HCT116 (cell line): ENCODE results near the gene CARNS1. TPM values are rescaled to one million over a fixed set of nuclear protein-coding genes. Genes with fewer than 3 reads are reported as not detected.

Source experiments
- ATAC-seq: fragments of 200-7000 bp; cut with Tn5 transposase; 2 replicates; pipeline ENCODE4 v1.9.1; 2020; ENCODE audit warnings: mild to moderate bottlenecking, moderate library complexity
- BruUV-seq: library from RNA; stranded (reverse); fragments of 400-500 nt; replicated peaks from 2 replicates; lab custom pipeline; 2021; lab: Mats Ljungman, UMichigan
- CTCF ChIA-PET: fragments of 300-600 bp; sonication (Branson Sonifier 250); formaldehyde crosslinking; loops from one replicate; lab custom pipeline; 2021; ENCODE audit warnings: antibody characterized with exemption; lab: Charles Lee
- POLR2A ChIA-PET: fragments of 300-600, 350-600 bp; sonication (Branson Sonifier 250); formaldehyde crosslinking; loops from one replicate; lab custom pipeline; 2021; ENCODE audit warnings: antibody characterized with exemption; lab: Charles Lee
- RAD21 ChIA-PET, 2 experiments: fragments of 300-600 bp; sonication (Branson Sonifier 250); formaldehyde crosslinking; loops; one replicate each; lab custom pipeline; 2023; ENCODE audit warnings: low total read pairs in 2 of 2; ENCODE audit not compliant: uncharacterized antibody in 2 of 2, unreplicated experiment in 2 of 2, low non-redundant PET in 1 of 2; lab: Charles Lee
- DNase-seq: peaks from one replicate; pipeline ENCODE4 v3.0.0-alpha.2; 2010; ENCODE audit warnings: low read depth, low spot score
- H2AFZ ChIP-seq: fragments of 200-600 bp; shearing (Covaris generic), sonication (generic); 2 replicates; pipeline ENCODE4 v1.6.1; 2017; ENCODE audit warnings: low read depth, mixed run types, mixed read lengths, antibody characterized with exemption, low read length; ENCODE audit not compliant: poor library complexity, severe bottlenecking
- H3K27ac ChIP-seq: 2 replicates; pipeline ENCODE4 v1.5.1; 2012; ENCODE audit warnings: low read depth, low read length
- H3K27me3 ChIP-seq: fragments of 200-600 bp; sonication (generic); 2 replicates; pipeline ENCODE4 v1.6.1; 2016; ENCODE audit warnings: mixed run types, low read length, mixed read lengths; ENCODE audit not compliant: insufficient read depth
- H3K36me3 ChIP-seq, 2 experiments: fragments of 200-500 bp in 1 of 2; fragments of 200-600 bp in 1 of 2; sonication (Bioruptor generic) in 1 of 2; sonication (generic) in 1 of 2; 2 replicates each; pipeline versions ENCODE4 v1.5.1 to v1.6.1; 2014 to 2016; ENCODE audit warnings: low read length in 2 of 2, inconsistent platforms in 1 of 2, mixed read lengths in 1 of 2, mixed run types in 1 of 2; ENCODE audit not compliant: insufficient read depth in 2 of 2, control insufficient read depth in 1 of 2
- H3K4me1 ChIP-seq, 2 experiments: fragments of 200-600 bp in 1 of 2; sonication (generic) in 1 of 2; 2 replicates each; pipeline versions ENCODE4 v1.5.1 to v1.6.1; 2012 to 2017; ENCODE audit warnings: low read length in 2 of 2, inconsistent platforms in 1 of 2, mild to moderate bottlenecking in 1 of 2, mixed read lengths in 1 of 2, mixed run types in 1 of 2, moderate library complexity in 1 of 2; ENCODE audit not compliant: insufficient read depth in 2 of 2, control insufficient read depth in 1 of 2
- H3K4me2 ChIP-seq: fragments of 200-600 bp; sonication (generic); 2 replicates; pipeline ENCODE4 v1.6.1; 2017; ENCODE audit warnings: mixed run types, low read length, mixed read lengths
- H3K4me3 ChIP-seq, 2 experiments: fragments of 200-600 bp in 1 of 2; sonication (generic) in 1 of 2; replicated peaks in 1 of 2; 2 replicates each; pipeline ENCODE4 v1.5.1; 2011 to 2016; ENCODE audit warnings: low read length in 2 of 2, control low read depth in 1 of 2, low read depth in 1 of 2, mild to moderate bottlenecking in 1 of 2, mixed read lengths in 1 of 2, mixed run types in 1 of 2
- H3K79me2 ChIP-seq: fragments of 200-600 bp; sonication (generic); 2 replicates; pipeline ENCODE4 v1.6.1; 2017; ENCODE audit warnings: mild to moderate bottlenecking, mixed run types, low read length, moderate library complexity, mixed read lengths; ENCODE audit not compliant: insufficient read depth
- H3K9ac ChIP-seq: fragments of 200-600 bp; sonication (generic); 2 replicates; pipeline ENCODE4 v1.6.1; 2016; ENCODE audit warnings: low read length, mixed read lengths
- H3K9me2 ChIP-seq: fragments of 200-600 bp; sonication (generic), shearing (Covaris generic); 2 replicates; pipeline ENCODE4 v1.6.1; 2017; ENCODE audit warnings: mixed run types, mild to moderate bottlenecking, moderate library complexity; ENCODE audit not compliant: insufficient read depth
- H3K9me3 ChIP-seq, 2 experiments: fragments of 200-500 bp in 1 of 2; fragments of 200-600 bp in 1 of 2; sonication (Bioruptor generic) in 1 of 2; sonication (generic) in 1 of 2; 2 replicates each; pipeline ENCODE4 v1.6.1; 2014 to 2017; ENCODE audit warnings: low read length in 2 of 2, mixed read lengths in 2 of 2, inconsistent platforms in 1 of 2, low read depth in 1 of 2, mild to moderate bottlenecking in 1 of 2, mixed run types in 1 of 2, moderate library complexity in 1 of 2; ENCODE audit not compliant: control insufficient read depth in 1 of 2, insufficient read depth in 1 of 2
- H4K20me1 ChIP-seq: fragments of 200-600 bp; sonication (generic), shearing (Covaris generic); 2 replicates; pipeline ENCODE4 v1.6.1; 2017; ENCODE audit warnings: mixed run types, mild to moderate bottlenecking, moderate library complexity; ENCODE audit not compliant: insufficient read depth
- ATF3 ChIP-seq: IDR thresholded peaks from 2 replicates; pipeline ENCODE4 v1.6.1; 2012
- CEBPB ChIP-seq: IDR thresholded peaks from 2 replicates; pipeline ENCODE4 v1.6.1; 2012; ENCODE audit warnings: low read depth
- EGR1 ChIP-seq: IDR thresholded peaks from 2 replicates; pipeline ENCODE4 v1.6.1; 2012; ENCODE audit warnings: low read depth
- EZH2phosphoT487 ChIP-seq: fragments of 200-600 bp; IDR thresholded peaks from 2 replicates; pipeline ENCODE4 v1.6.1; 2018; ENCODE audit warnings: antibody characterized with exemption, borderline replicate concordance
- FOSL1 ChIP-seq: IDR thresholded peaks from 2 replicates; pipeline ENCODE4 v1.6.1; 2012; ENCODE audit warnings: low read depth
- MAX ChIP-seq: IDR thresholded peaks from 2 replicates; pipeline ENCODE4 v1.6.1; 2012
- REST ChIP-seq: IDR thresholded peaks from 2 replicates; pipeline ENCODE4 v1.6.1; 2012; ENCODE audit warnings: low read depth
- SRF ChIP-seq: IDR thresholded peaks from 2 replicates; pipeline ENCODE4 v1.6.1; 2012; ENCODE audit warnings: low read depth
- ZBTB33 ChIP-seq: IDR thresholded peaks from 2 replicates; pipeline ENCODE4 v1.6.1; 2011; ENCODE audit warnings: mild to moderate bottlenecking, low read length, moderate library complexity; ENCODE audit not compliant: insufficient replicate concordance; ENCODE audit errors: extremely low read depth
- ZNF274 ChIP-seq: fragments of 200-500 bp; sonication (Bioruptor generic); IDR thresholded peaks from 2 replicates; pipeline ENCODE4 v1.6.1; 2014; ENCODE audit warnings: mild to moderate bottlenecking, low read depth, low read length, inconsistent platforms
- intact Hi-C: fragments of 100-400 bp; cut with micrococcal nuclease; formaldehyde crosslinking; loops from 2 replicates; pipeline ENCODE4 v1.10.0; 2022
- total RNA-seq: library from RNA; stranded (reverse); gene quantifications from one replicate; pipeline ENCODE4 v1.2.1, GENCODE V29; 2021; ENCODE audit not compliant: unreplicated experiment

Gene CARNS1
- total RNA-seq, 1 experiment from 2014 or later: 1.0 TPM

GRCh38 chr11:67406969-67407687, 8.3 kb upstream of the CARNS1 start (continued):
- TF ChIP-seq ATF3: no peak
- no peak for TF ChIP-seq FOSL1
- no peak for TF ChIP-seq CEBPB
- TF ChIP-seq MAX: no peak

GRCh38 chr11:67407688-67408163, 7.8 kb upstream of the CARNS1 start:
- no peaks in the 10 kb centered on the region for H3K79me2 ChIP-seq
- BruUV-seq: no TSS peak
- H3K9ac ChIP-seq: no peak overlapping the region
- H3K27ac ChIP-seq: no peak overlapping the region; the same call in 1 of the 2 replicates
- ChIA-PET RAD21 (no interaction called here), CTCF (no interaction called here), POLR2A (no interaction called here)
- H3K4me2 ChIP-seq: no peak overlapping the region
- intact Hi-C loops: no loop called here
- no peak overlapping the region for H2AFZ ChIP-seq
- H3K9me2 ChIP-seq: no peaks in the 10 kb centered on the region
- ATAC-seq: no peak
- H3K4me1 ChIP-seq: peaks cover 0 to 4% of the 10 kb centered on the region in 2 experiments; a peak in 2 of 4 replicates
- TF ChIP-seq ZBTB33 (no peak), ATF3 (no peak), REST (no peak), ZNF274 (no peak), EZH2phosphoT487 (no peak), SRF (no peak), FOSL1 (no peak), EGR1 (no peak), MAX (no peak)
- H3K9me3 ChIP-seq: no peaks in the 10 kb centered on the region
- no peaks in the 10 kb centered on the region for H4K20me1 ChIP-seq
- H3K27me3 ChIP-seq: no peaks in the 10 kb centered on the region
- no peaks in the 10 kb centered on the region for H3K36me3 ChIP-seq
- no peak for DNase-seq
- no peak overlapping the region for H3K4me3 ChIP-seq
